Liver (tissue), 9 donors: ENCODE results near the gene MARK3. TPM values are rescaled to one million over a fixed set of nuclear protein-coding genes. Genes with fewer than 3 reads are reported as not detected.

ENCODE experiments used
- DNase-seq: peaks from one replicate; pipeline ENCODE4 v3.0.0-alpha.2; 2017; ENCODE audit warnings: low spot score
- H3K27ac ChIP-seq, 2 donors: one replicate each; pipeline ENCODE4 v1.7.0; 2013; ENCODE audit warnings: inconsistent platforms in 2 of 2, low read length in 2 of 2, control low read depth in 1 of 2, low read depth in 1 of 2, mild to moderate bottlenecking in 1 of 2
- H3K27me3 ChIP-seq, 4 donors: one replicate each; pipeline versions ENCODE4 v1.6.1 to v1.7.0; 2013; ENCODE audit warnings: low read length in 3 of 4, inconsistent platforms in 1 of 4, mild to moderate bottlenecking in 1 of 4, moderate library complexity in 1 of 4; ENCODE audit not compliant: control insufficient read depth in 4 of 4, insufficient read depth in 4 of 4
- H3K36me3 ChIP-seq, 4 donors: one replicate each; pipeline versions ENCODE4 v1.6.1 to v1.7.0; 2013; ENCODE audit warnings: low read length in 3 of 4, mild to moderate bottlenecking in 3 of 4, low read depth in 1 of 4, moderate library complexity in 1 of 4; ENCODE audit not compliant: control insufficient read depth in 4 of 4, insufficient read depth in 3 of 4
- H3K4me1 ChIP-seq, 4 donors: one replicate each; pipeline versions ENCODE4 v1.6.1 to v1.7.0; 2013; ENCODE audit warnings: low read length in 3 of 4, mild to moderate bottlenecking in 3 of 4, moderate library complexity in 1 of 4; ENCODE audit not compliant: control insufficient read depth in 4 of 4, insufficient read depth in 4 of 4
- H3K4me3 ChIP-seq, 3 donors: one replicate each; pipeline versions ENCODE4 v1.6.1 to v1.7.0; 2013; ENCODE audit warnings: low read length in 3 of 3, control low read depth in 1 of 3, low read depth in 1 of 3, mild to moderate bottlenecking in 1 of 3
- H3K9ac ChIP-seq, 2 donors: one replicate each; pipeline ENCODE4 v1.7.0; 2013; ENCODE audit warnings: low read length in 2 of 2, mild to moderate bottlenecking in 2 of 2, moderate library complexity in 2 of 2, control low read depth in 1 of 2, low read depth in 1 of 2
- H3K9me3 ChIP-seq, 4 donors: one replicate each; pipeline versions ENCODE4 v1.6.1 to v1.7.0; 2013; ENCODE audit warnings: low read length in 3 of 4; ENCODE audit not compliant: control insufficient read depth in 4 of 4
- EGR1 ChIP-seq, 2 donors: IDR thresholded peaks; 2 replicates each; pipeline ENCODE4 v1.6.1; 2016 to 2018; ENCODE audit warnings: antibody characterized with exemption in 2 of 2, low read depth in 2 of 2
- FOXA1 ChIP-seq: IDR thresholded peaks from 2 replicates; pipeline ENCODE4 v1.6.1; 2016; ENCODE audit warnings: antibody characterized with exemption
- FOXA2 ChIP-seq: IDR thresholded peaks from 2 replicates; pipeline ENCODE4 v1.6.1; 2016; ENCODE audit warnings: antibody characterized with exemption
- GABPA ChIP-seq, 2 donors: IDR thresholded peaks in 1 of 2; conservative IDR thresholded peaks in 1 of 2; 2 replicates each; pipeline ENCODE4 v1.6.1; 2016; ENCODE audit warnings: antibody characterized with exemption in 2 of 2, mild to moderate bottlenecking in 1 of 2, moderate library complexity in 1 of 2
- HNF4A ChIP-seq, 2 donors: conservative IDR thresholded peaks; 2 replicates each; pipeline ENCODE4 v1.6.1; 2016; ENCODE audit warnings: antibody characterized with exemption in 2 of 2, mild to moderate bottlenecking in 2 of 2
- HNF4G ChIP-seq: IDR thresholded peaks from 2 replicates; pipeline ENCODE4 v1.6.1; 2016; ENCODE audit warnings: antibody characterized with exemption
- JUND ChIP-seq, 2 donors: IDR thresholded peaks; 2 replicates each; pipeline ENCODE4 v1.6.1; 2016; ENCODE audit warnings: antibody characterized with exemption in 2 of 2
- NR2F2 ChIP-seq: IDR thresholded peaks from 2 replicates; pipeline ENCODE4 v1.6.1; 2016; ENCODE audit warnings: antibody characterized with exemption
- RAD21 ChIP-seq, 2 donors: IDR thresholded peaks; 2 replicates each; pipeline ENCODE4 v1.6.1; 2016; ENCODE audit warnings: antibody characterized with exemption in 2 of 2, mild to moderate bottlenecking in 2 of 2
- RXRA ChIP-seq, 2 donors: IDR thresholded peaks; 2 replicates each; pipeline ENCODE4 v1.6.1; 2017 to 2018; ENCODE audit warnings: antibody characterized with exemption in 2 of 2, mild to moderate bottlenecking in 1 of 2
- SP1 ChIP-seq: IDR thresholded peaks from 2 replicates; pipeline ENCODE4 v1.6.1; 2018; ENCODE audit warnings: antibody characterized with exemption, mild to moderate bottlenecking
- TAF1 ChIP-seq: conservative IDR thresholded peaks from 2 replicates; pipeline ENCODE4 v1.6.1; 2016; ENCODE audit warnings: antibody characterized with exemption, mild to moderate bottlenecking
- YY1 ChIP-seq: IDR thresholded peaks from 2 replicates; pipeline ENCODE4 v1.6.1; 2016; ENCODE audit warnings: antibody characterized with exemption, mild to moderate bottlenecking
- WGBS: extraction: QIAGEN DNeasy Blood & Tissue Kit; methylation state at CpG from one replicate; pipeline ENCODE4 v1.1.7; 2013; 5-methylcytosine and 5-hydroxymethylcytosine counted together
- polyA plus RNA-seq, 2 donors: library from polyadenylated mRNA; stranded (reverse) in 1 of 2; unstranded in 1 of 2; fragments of 200-250 nt in 1 of 2; fragments of >200 nt in 1 of 2; fragmentation: Nextera tagmentation in 1 of 2; extraction: Ambion mirVana in 1 of 2; gene quantifications; one replicate each; pipeline versions ENCODE4 v1.2.1 to v1.2.3, GENCODE V29; 2013 to 2015
- total RNA-seq, 2 donors: library from RNA; depleted of rRNA; stranded (reverse); fragments of >200 nt; gene quantifications; one replicate each; pipeline ENCODE4 v1.2.3, GENCODE V29; 2014
- TF ChIP-seq, protein P1 (sequence below): IDR thresholded peaks from 2 replicates; pipeline ENCODE4 v1.6.1; 2016; ENCODE audit warnings: antibody characterized with exemption
- TF ChIP-seq, protein P2 (sequence below): IDR thresholded peaks from 2 replicates; pipeline ENCODE4 v1.6.1; 2016; ENCODE audit warnings: antibody characterized with exemption
- TF ChIP-seq, protein P3 (sequence below): fragments of 150-350 bp; IDR thresholded peaks from 2 replicates; pipeline ENCODE4 v1.5.1; 2017; ENCODE audit warnings: improper control_type of control experiment, low read depth, low read length; ENCODE audit not compliant: missing input control
- TF ChIP-seq, protein P4 (sequence below): IDR thresholded peaks from 2 replicates; pipeline ENCODE4 v1.6.1; 2016; ENCODE audit warnings: antibody characterized with exemption
- TF ChIP-seq, protein P5 (sequence below): IDR thresholded peaks from 2 replicates; pipeline ENCODE4 v1.6.1; 2016; ENCODE audit warnings: antibody characterized with exemption, mild to moderate bottlenecking
- donor health status: healthy.
- donor health status: healthy.
- donor health status: healthy.
- donor health status: healthy.
- donor health status: healthy.

The MARK3 gene
- total and polyA plus RNA-seq, 4 donors, result 14.1 to 86.0 (median 33.0) TPM

GRCh38 chr14:103423050-103423461 is 37.8 kb downstream of the MARK3 start:
- Histone ChIP-seq H3K27me3 (no peaks in the 10 kb centered on the region), H3K9me3 (no peaks in the 10 kb centered on the region), H3K4me1 (peaks cover 0 to 4% (median 0%) of the 10 kb centered on the region in 4 donors), H3K36me3 (no peaks in the 10 kb centered on the region), H3K27ac (no peak overlapping the region), H3K9ac (no peak overlapping the region), H3K4me3 (no peak overlapping the region)
- 89% methylated on average over 1 of the region's 1 CpG for WGBS
- TF ChIP-seq, protein P1, sequence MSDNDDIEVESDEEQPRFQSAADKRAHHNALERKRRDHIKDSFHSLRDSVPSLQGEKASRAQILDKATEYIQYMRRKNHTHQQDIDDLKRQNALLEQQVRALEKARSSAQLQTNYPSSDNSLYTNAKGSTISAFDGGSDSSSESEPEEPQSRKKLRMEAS, result no peak
- TF ChIP-seq JUND (IDR thresholded peaks at IDR 0.05) (no peak), NR2F2 (no peak), TAF1 (no peak), GABPA (IDR thresholded peaks at IDR 0.05 in 1 of 2, conservative IDR thresholded peaks at IDR 0.05 in 1 of 2) (no peak), EGR1 (IDR thresholded peaks at IDR 0.05; ENCODE audit: low read depth in 2 of 2) (no peak), FOXA2 (no peak), HNF4A (conservative IDR thresholded peaks at IDR 0.05) (no peak), RAD21 (IDR thresholded peaks at IDR 0.05) (no peak), SP1 (no peak), FOXA1 (no peak), RXRA (IDR thresholded peaks at IDR 0.05) (no peak), HNF4G (no peak), YY1 (no peak)
- TF ChIP-seq, protein P2, sequence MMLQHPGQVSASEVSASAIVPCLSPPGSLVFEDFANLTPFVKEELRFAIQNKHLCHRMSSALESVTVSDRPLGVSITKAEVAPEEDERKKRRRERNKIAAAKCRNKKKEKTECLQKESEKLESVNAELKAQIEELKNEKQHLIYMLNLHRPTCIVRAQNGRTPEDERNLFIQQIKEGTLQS, result no peak
- TF ChIP-seq, protein P3, sequence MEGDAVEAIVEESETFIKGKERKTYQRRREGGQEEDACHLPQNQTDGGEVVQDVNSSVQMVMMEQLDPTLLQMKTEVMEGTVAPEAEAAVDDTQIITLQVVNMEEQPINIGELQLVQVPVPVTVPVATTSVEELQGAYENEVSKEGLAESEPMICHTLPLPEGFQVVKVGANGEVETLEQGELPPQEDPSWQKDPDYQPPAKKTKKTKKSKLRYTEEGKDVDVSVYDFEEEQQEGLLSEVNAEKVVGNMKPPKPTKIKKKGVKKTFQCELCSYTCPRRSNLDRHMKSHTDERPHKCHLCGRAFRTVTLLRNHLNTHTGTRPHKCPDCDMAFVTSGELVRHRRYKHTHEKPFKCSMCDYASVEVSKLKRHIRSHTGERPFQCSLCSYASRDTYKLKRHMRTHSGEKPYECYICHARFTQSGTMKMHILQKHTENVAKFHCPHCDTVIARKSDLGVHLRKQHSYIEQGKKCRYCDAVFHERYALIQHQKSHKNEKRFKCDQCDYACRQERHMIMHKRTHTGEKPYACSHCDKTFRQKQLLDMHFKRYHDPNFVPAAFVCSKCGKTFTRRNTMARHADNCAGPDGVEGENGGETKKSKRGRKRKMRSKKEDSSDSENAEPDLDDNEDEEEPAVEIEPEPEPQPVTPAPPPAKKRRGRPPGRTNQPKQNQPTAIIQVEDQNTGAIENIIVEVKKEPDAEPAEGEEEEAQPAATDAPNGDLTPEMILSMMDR, result no peak
- TF ChIP-seq, protein P4, sequence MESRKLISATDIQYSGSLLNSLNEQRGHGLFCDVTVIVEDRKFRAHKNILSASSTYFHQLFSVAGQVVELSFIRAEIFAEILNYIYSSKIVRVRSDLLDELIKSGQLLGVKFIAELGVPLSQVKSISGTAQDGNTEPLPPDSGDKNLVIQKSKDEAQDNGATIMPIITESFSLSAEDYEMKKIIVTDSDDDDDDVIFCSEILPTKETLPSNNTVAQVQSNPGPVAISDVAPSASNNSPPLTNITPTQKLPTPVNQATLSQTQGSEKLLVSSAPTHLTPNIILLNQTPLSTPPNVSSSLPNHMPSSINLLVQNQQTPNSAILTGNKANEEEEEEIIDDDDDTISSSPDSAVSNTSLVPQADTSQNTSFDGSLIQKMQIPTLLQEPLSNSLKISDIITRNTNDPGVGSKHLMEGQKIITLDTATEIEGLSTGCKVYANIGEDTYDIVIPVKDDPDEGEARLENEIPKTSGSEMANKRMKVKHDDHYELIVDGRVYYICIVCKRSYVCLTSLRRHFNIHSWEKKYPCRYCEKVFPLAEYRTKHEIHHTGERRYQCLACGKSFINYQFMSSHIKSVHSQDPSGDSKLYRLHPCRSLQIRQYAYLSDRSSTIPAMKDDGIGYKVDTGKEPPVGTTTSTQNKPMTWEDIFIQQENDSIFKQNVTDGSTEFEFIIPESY, result no peak
- TF ChIP-seq, protein P5, sequence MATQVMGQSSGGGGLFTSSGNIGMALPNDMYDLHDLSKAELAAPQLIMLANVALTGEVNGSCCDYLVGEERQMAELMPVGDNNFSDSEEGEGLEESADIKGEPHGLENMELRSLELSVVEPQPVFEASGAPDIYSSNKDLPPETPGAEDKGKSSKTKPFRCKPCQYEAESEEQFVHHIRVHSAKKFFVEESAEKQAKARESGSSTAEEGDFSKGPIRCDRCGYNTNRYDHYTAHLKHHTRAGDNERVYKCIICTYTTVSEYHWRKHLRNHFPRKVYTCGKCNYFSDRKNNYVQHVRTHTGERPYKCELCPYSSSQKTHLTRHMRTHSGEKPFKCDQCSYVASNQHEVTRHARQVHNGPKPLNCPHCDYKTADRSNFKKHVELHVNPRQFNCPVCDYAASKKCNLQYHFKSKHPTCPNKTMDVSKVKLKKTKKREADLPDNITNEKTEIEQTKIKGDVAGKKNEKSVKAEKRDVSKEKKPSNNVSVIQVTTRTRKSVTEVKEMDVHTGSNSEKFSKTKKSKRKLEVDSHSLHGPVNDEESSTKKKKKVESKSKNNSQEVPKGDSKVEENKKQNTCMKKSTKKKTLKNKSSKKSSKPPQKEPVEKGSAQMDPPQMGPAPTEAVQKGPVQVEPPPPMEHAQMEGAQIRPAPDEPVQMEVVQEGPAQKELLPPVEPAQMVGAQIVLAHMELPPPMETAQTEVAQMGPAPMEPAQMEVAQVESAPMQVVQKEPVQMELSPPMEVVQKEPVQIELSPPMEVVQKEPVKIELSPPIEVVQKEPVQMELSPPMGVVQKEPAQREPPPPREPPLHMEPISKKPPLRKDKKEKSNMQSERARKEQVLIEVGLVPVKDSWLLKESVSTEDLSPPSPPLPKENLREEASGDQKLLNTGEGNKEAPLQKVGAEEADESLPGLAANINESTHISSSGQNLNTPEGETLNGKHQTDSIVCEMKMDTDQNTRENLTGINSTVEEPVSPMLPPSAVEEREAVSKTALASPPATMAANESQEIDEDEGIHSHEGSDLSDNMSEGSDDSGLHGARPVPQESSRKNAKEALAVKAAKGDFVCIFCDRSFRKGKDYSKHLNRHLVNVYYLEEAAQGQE, result no peak
- DNase-seq, result no peak
